IMR-90 (cell line): ENCODE measurements around the gene LRRIQ4. TPM values are rescaled to one million over a fixed set of nuclear protein-coding genes. Genes with fewer than 3 reads are reported as not detected.
A peak's percentile ranks its signal among the peaks of the same experiment; 100 is the strongest.

Experiments used
- ATAC-seq: fragments of 200-7000 bp; cut with Tn5 transposase; 2 replicates; pipeline ENCODE4 v1.9.1; 2020; ENCODE audit warnings: low read depth, mild to moderate bottlenecking, moderate library complexity
- BruUV-seq: library from RNA; stranded (reverse); fragments of 400-500 nt; replicated peaks from 2 replicates; lab custom pipeline; 2021; lab: Mats Ljungman, UMichigan
- CTCF ChIA-PET: fragments of 300-600 bp; formaldehyde crosslinking; extraction: SDS; loops from one replicate; lab custom pipeline; 2021; ENCODE audit warnings: antibody characterized with exemption; lab: Yijun Ruan, JAX
- POLR2A ChIA-PET: fragments of 300-600 bp; sonication (Branson Sonifier 250); formaldehyde crosslinking; loops from one replicate; lab custom pipeline; 2022; ENCODE audit warnings: antibody characterized with exemption; ENCODE audit not compliant: unreplicated experiment; lab: Charles Lee
- DNase-seq: peaks from one replicate; pipeline ENCODE4 v3.0.0; 2013
- H2AFZ ChIP-seq: replicated peaks from 2 replicates; pipeline ENCODE3; 2013; ENCODE audit warnings: low read length, mild to moderate bottlenecking; ENCODE audit not compliant: poor library complexity
- H2AK5ac ChIP-seq: 2 replicates; pipeline ENCODE4 v1.6.1; 2013; ENCODE audit warnings: low read depth, low read length, inconsistent platforms
- H2AK9ac ChIP-seq: replicated peaks from 2 replicates; pipeline ENCODE3; 2013; ENCODE audit warnings: mild to moderate bottlenecking, low read depth, low read length, moderate library complexity; ENCODE audit not compliant: poor library complexity
- H2BK120ac ChIP-seq: 2 replicates; pipeline ENCODE4 v1.6.1; 2013; ENCODE audit warnings: low read depth, low read length, inconsistent platforms
- H2BK15ac ChIP-seq: 3 replicates; pipeline ENCODE4 v1.6.1; 2013; ENCODE audit warnings: low read depth, low read length, inconsistent platforms
- H2BK20ac ChIP-seq: 2 replicates; pipeline ENCODE4 v1.6.1; 2013; ENCODE audit warnings: low read depth, mild to moderate bottlenecking, inconsistent platforms, low read length, moderate library complexity
- H2BK5ac ChIP-seq: 2 replicates; pipeline ENCODE4 v1.6.1; 2013; ENCODE audit warnings: mild to moderate bottlenecking, low read depth, low read length, inconsistent platforms; ENCODE audit not compliant: poor library complexity, severe bottlenecking
- H3K14ac ChIP-seq: replicated peaks from 2 replicates; pipeline ENCODE4 v1.6.1; 2013; ENCODE audit warnings: low read depth, low read length, inconsistent platforms
- H3K18ac ChIP-seq: 2 replicates; pipeline ENCODE4 v1.6.1; 2013; ENCODE audit warnings: low read depth, low read length, control low read depth
- H3K23ac ChIP-seq: 2 replicates; pipeline ENCODE4 v1.6.1; 2013; ENCODE audit warnings: low read depth, low read length, inconsistent platforms
- H3K27ac ChIP-seq: 2 replicates; pipeline ENCODE4 v1.5.1; 2013; ENCODE audit warnings: mild to moderate bottlenecking, control low read depth, low read length; ENCODE audit not compliant: insufficient read depth
- H3K27me3 ChIP-seq: 2 replicates; pipeline ENCODE4 v1.6.1; 2013; ENCODE audit warnings: low read length; ENCODE audit not compliant: control insufficient read depth, insufficient read depth
- H3K36me3 ChIP-seq: 2 replicates; pipeline ENCODE4 v1.6.1; 2013; ENCODE audit warnings: low read length, mixed read lengths; ENCODE audit not compliant: control insufficient read depth, insufficient read depth
- H3K4ac ChIP-seq: 2 replicates; pipeline ENCODE4 v1.6.1; 2013; ENCODE audit warnings: low read depth, low read length, inconsistent platforms
- H3K4me1 ChIP-seq: 2 replicates; pipeline ENCODE4 v1.6.1; 2013; ENCODE audit warnings: low read length, mixed read lengths; ENCODE audit not compliant: control insufficient read depth, insufficient read depth
- H3K4me2 ChIP-seq: 2 replicates; pipeline ENCODE4 v1.6.1; 2013; ENCODE audit warnings: low read depth, mild to moderate bottlenecking, control low read depth, low read length, moderate library complexity
- H3K4me3 ChIP-seq: 2 replicates; pipeline ENCODE4 v1.5.1; 2013; ENCODE audit warnings: low read depth, mild to moderate bottlenecking, control low read depth, low read length, moderate library complexity; ENCODE audit not compliant: insufficient read depth
- H3K56ac ChIP-seq: 2 replicates; pipeline ENCODE4 v1.6.1; 2013; ENCODE audit warnings: low read length, inconsistent platforms; ENCODE audit not compliant: insufficient read depth; ENCODE audit errors: extremely low read depth
- H3K79me1 ChIP-seq, 2 experiments: 2 replicates each; pipeline ENCODE4 v1.6.1; 2013; ENCODE audit warnings: low read length in 2 of 2, inconsistent platforms in 1 of 2, low read depth in 1 of 2
- H3K9ac ChIP-seq: 2 replicates; pipeline ENCODE4 v1.6.1; 2013; ENCODE audit warnings: low read depth, low read length, control low read depth
- H3K9me1 ChIP-seq: 2 replicates; pipeline ENCODE4 v1.6.1; 2013; ENCODE audit warnings: low read length, inconsistent platforms; ENCODE audit not compliant: insufficient read depth
- H3K9me3 ChIP-seq: 2 replicates; pipeline ENCODE4 v1.6.1; 2013; ENCODE audit warnings: low read length; ENCODE audit not compliant: control insufficient read depth, insufficient read depth
- H4K20me1 ChIP-seq: 2 replicates; pipeline ENCODE4 v1.6.1; 2013; ENCODE audit warnings: low read length, inconsistent platforms; ENCODE audit not compliant: insufficient read depth
- H4K5ac ChIP-seq: 2 replicates; pipeline ENCODE4 v1.6.1; 2013; ENCODE audit warnings: mild to moderate bottlenecking, low read depth, low read length, control low read depth
- H4K8ac ChIP-seq, 2 experiments: 2 replicates each; pipeline ENCODE4 v1.6.1; 2013; ENCODE audit warnings: low read depth in 2 of 2, low read length in 2 of 2, control low read depth in 1 of 2, inconsistent platforms in 1 of 2
- H4K91ac ChIP-seq: 2 replicates; pipeline ENCODE4 v1.6.1; 2013; ENCODE audit warnings: low read depth, low read length, inconsistent platforms; ENCODE audit not compliant: insufficient read depth
- CTCF ChIP-seq: conservative IDR thresholded peaks from 2 replicates; pipeline ENCODE4 v1.5.1; 2012; ENCODE audit warnings: mild to moderate bottlenecking, low read depth, low read length, improper control_type of control experiment
- ELK1 ChIP-seq: fragments of 150-350 bp; IDR thresholded peaks from 2 replicates; pipeline ENCODE4 v1.6.1; 2016; ENCODE audit warnings: low read depth, mild to moderate bottlenecking, low read length, moderate library complexity, borderline replicate concordance
- WGBS, 2 experiments: methylation state at CpG; one replicate each; pipeline versions ENCODE4 v1.1.5 to v1.1.7; 2013; ENCODE audit warnings: missing lambda C conversion rate in 2 of 2; ENCODE audit not compliant: insufficient read length in 1 of 2; ENCODE audit errors: extremely low coverage in 2 of 2; 5-methylcytosine and 5-hydroxymethylcytosine counted together
- dilution Hi-C: fragments of 300-500 bp; cut with HindIII; formaldehyde crosslinking; loops from one replicate; pipeline ENCODE4 v1.14.3; 2018; ENCODE audit warnings: low sequenced_read_pairs; ENCODE audit not compliant: unreplicated experiment
- in situ Hi-C: fragments of 300-500 bp; cut with MboI; formaldehyde crosslinking; loops from 3 replicates; pipeline ENCODE4 v1.14.3; 2019; ENCODE audit warnings: low sequenced_read_pairs, inconsistent platforms, mixed read lengths
- intact Hi-C: fragments of 100-400 bp; cut with micrococcal nuclease; formaldehyde crosslinking; loops from 2 replicates; pipeline ENCODE4 v1.10.0; 2022
- polyA plus RNA-seq, 3 experiments: library from polyadenylated mRNA; depleted of rRNA; stranded (reverse); fragments of >200 nt; gene quantifications; 2 replicates each; pipeline ENCODE4 v1.2.3, GENCODE V29; 2012; ENCODE audit warnings: low replicate concordance in 1 of 3
- total RNA-seq: library from RNA; depleted of rRNA; stranded (reverse); fragments of >200 nt; gene quantifications from 2 replicates; pipeline ENCODE4 v1.2.3, GENCODE V29; 2012

Gene LRRIQ4
- total and polyA plus RNA-seq, 2 of the 4 experiments (the other 2 are of a cell fraction), result not detected

DNA sequence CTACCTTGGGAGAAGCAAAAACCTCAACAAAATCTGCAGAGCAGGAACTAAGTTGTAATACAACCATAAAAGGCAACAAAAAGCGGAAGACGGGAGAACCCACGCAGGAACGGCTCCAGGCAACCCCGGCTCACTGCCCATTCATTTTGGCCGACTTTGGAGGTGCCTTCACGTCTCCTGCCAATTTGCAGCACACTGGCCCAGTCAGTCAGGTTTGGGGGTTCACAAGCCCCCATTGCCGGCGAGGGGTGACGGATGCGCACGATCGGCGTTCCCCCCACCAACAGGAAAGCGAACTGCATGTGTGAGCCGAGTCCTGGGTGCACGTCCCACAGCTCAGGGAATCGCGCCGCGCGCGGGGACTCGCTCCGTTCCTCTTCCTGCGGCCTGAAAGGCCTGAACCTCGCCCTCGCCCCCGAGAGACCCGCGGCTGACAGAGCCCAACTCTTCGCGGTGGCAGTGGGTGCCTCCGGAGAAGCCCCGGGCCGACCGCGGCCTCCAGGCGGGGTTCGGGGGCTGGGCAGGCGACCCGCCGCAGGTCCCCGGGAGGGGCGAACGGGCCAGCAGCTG, 48.3 kb upstream of the LRRIQ4 start:
- H3K4ac ChIP-seq, result peak overlapping the region; percentile 99
- no peak overlapping the region for H2BK15ac ChIP-seq
- H3K27ac ChIP-seq, result peak overlapping the region; percentile 88
- no peaks in the 10 kb centered on the region for H4K20me1 ChIP-seq
- peak overlapping the region; percentile 87 for H3K56ac ChIP-seq
- DNase-seq (peak; percentile 29), ATAC-seq (peak; percentile 39)
- peak overlapping the region; percentile 97 for H3K4me2 ChIP-seq
- H3K23ac ChIP-seq, result peak overlapping the region; percentile 95
- H3K9me1 ChIP-seq, result no peaks in the 10 kb centered on the region
- no peak for TF ChIP-seq CTCF
- 0 out of 2 replicates have a peak, but pooled peaks have one; percentile 6 for TF ChIP-seq ELK1
- 5% methylated on average over 36 of the region's 46 CpGs; no CpG with 5 or more reads in 1 of the 2 experiments for WGBS, 2 experiments
- H2AK9ac ChIP-seq, result peak overlapping the region; percentile 97
- ChIA-PET POLR2A (interaction anchor here (1.0 kb wide), 1 partner anchor 48 kb away, joined by 3 read pairs; no protein-coding TSS in a partner anchor), CTCF (no interaction called here)
- in situ Hi-C loops, result loop anchor here (25.0 kb wide), 1 partner anchor 1677 kb away; the partner anchor contains the start of gene GOLIM4
- peak overlapping the region; percentile 93 for H2AK5ac ChIP-seq
- H2BK20ac ChIP-seq, result no peak overlapping the region
- peak overlapping the region; percentile 57 for H2BK120ac ChIP-seq
- BruUV-seq, result no TSS peak
- dilution Hi-C loops, result no loop called here
- no peaks in the 10 kb centered on the region for H3K79me1 ChIP-seq
- peak overlapping the region; percentile 89 for H3K4me3 ChIP-seq
- peak overlapping the region; percentile 98 for H3K14ac ChIP-seq
- peaks cover 3% of the 10 kb centered on the region; the same call in 1 of the 2 replicates for H3K9me3 ChIP-seq
- H3K9ac ChIP-seq, result peak overlapping the region; percentile 92
- H3K36me3 ChIP-seq, result no peaks in the 10 kb centered on the region
- peak overlapping the region; percentile 80 for H2BK5ac ChIP-seq
- H2AFZ ChIP-seq, result peak overlapping the region; percentile 96
- H4K8ac ChIP-seq, result peak overlapping the region; percentile 84 to 98
- peak overlapping the region; percentile 100 for H4K5ac ChIP-seq
- intact Hi-C loops, result no loop called here
- no peaks in the 10 kb centered on the region for H3K27me3 ChIP-seq
- peaks cover 7% of the 10 kb centered on the region; the same call in 1 of the 2 replicates for H3K4me1 ChIP-seq
- H3K18ac ChIP-seq, result peak overlapping the region; percentile 73
- H4K91ac ChIP-seq, result peak overlapping the region; percentile 92
